Stomach (tissue), 9 donors: Measurements from ENCODE around the gene FOXN3. TPM values are rescaled to one million over a fixed set of nuclear protein-coding genes. Genes with fewer than 3 reads are reported as not detected.
"Not testable (repeated sequence)": the region's sequence is repeated elsewhere in the genome, so short reads cannot be mapped to it uniquely, and the experiment has no call there.

ENCODE experiments used
- DNase-seq, 2 donors: peaks; one replicate each; pipeline versions ENCODE4 v3.0.0 to v3.0.0-alpha.2; 2013 to 2019
- H3K27ac ChIP-seq, 5 donors: fragments of 200-600 bp in 4 of 5; sonication (generic) in 4 of 5; one replicate each; pipeline ENCODE4 v1.5.1; 2013 to 2019; ENCODE audit warnings: mild to moderate bottlenecking in 1 of 5, moderate library complexity in 1 of 5
- H3K27me3 ChIP-seq, 3 donors: fragments of 200-600 bp; sonication (generic); one replicate each; pipeline ENCODE4 v1.5.1; 2017 to 2019; ENCODE audit warnings: mixed run types in 1 of 3
- H3K36me3 ChIP-seq, 4 donors: fragments of 200-600 bp; sonication (generic); 1 replicate in 3 of 4; 2 replicates in 1 of 4; pipeline ENCODE4 v1.5.1; 2016 to 2019
- H3K4me1 ChIP-seq, 4 donors: fragments of 200-600 bp; sonication (generic); one replicate each; pipeline ENCODE4 v1.5.1; 2016 to 2019
- H3K4me3 ChIP-seq, 4 donors: fragments of 200-600 bp; sonication (generic) in 3 of 4; one replicate each; pipeline ENCODE4 v1.5.1; 2016 to 2019; ENCODE audit warnings: mild to moderate bottlenecking in 1 of 4
- H3K9me3 ChIP-seq, 4 donors: fragments of 200-600 bp; sonication (generic); one replicate each; pipeline ENCODE4 v1.5.1; 2016 to 2019
- EP300 ChIP-seq: sonication (generic); formaldehyde crosslinking; IDR thresholded peaks from one replicate; pipeline ENCODE4 v1.6.1; 2017; ENCODE audit warnings: antibody characterized with exemption
- POLR2A ChIP-seq, 4 donors: fragments of 450-650 bp; IDR thresholded peaks; one replicate each; pipeline ENCODE4 v1.6.1; 2016; ENCODE audit warnings: antibody characterized with exemption in 4 of 4, control low read depth in 2 of 4, mild to moderate bottlenecking in 1 of 4, moderate library complexity in 1 of 4
- POLR2AphosphoS5 ChIP-seq, 3 donors: sonication (generic); formaldehyde crosslinking; IDR thresholded peaks; one replicate each; pipeline ENCODE4 v1.6.1; 2016; ENCODE audit warnings: antibody characterized with exemption in 3 of 3
- WGBS, 5 donors: extraction: QIAGEN DNeasy Blood & Tissue Kit in 3 of 5; methylation state at CpG; one replicate each; pipeline versions ENCODE4 v1.1.5 to v1.1.7; 2013 to 2018; 5-methylcytosine and 5-hydroxymethylcytosine counted together
- intact Hi-C: fragments of 100-400 bp; cut with DNase I; formaldehyde crosslinking; loops from one replicate; pipeline ENCODE4 v1.15.1; 2023; ENCODE audit warnings: low total_unique reads
- polyA plus RNA-seq, 3 donors: library from polyadenylated mRNA; stranded (reverse); fragments of 200-250 nt; gene quantifications; one replicate each; pipeline ENCODE4 v1.2.3, GENCODE V29; 2013
- total RNA-seq, 5 donors: library from RNA; depleted of rRNA; stranded (reverse); fragments of >200 nt; gene quantifications; one replicate each; pipeline versions ENCODE4 v1.1.0 to v1.2.3, GENCODE V29; 2014 to 2016
- TF ChIP-seq, protein P1 (sequence below), 7 experiments: fragments of 450-650 bp in 4 of 7; fragments of 200-600 bp in 3 of 7; sonication (generic) in 3 of 7; IDR thresholded peaks; one replicate each; pipeline ENCODE4 v1.5.1; 2016 to 2019; ENCODE audit warnings: antibody characterized with exemption in 7 of 7, control low read depth in 2 of 7, mild to moderate bottlenecking in 1 of 7
- donor health status: healthy with polysubstance abuse.
- donor health status: Bipolar disorder and iron deficiency.
- donor health status: healthy.

Gene FOXN3
- total and polyA plus RNA-seq, 8 donors, result 12.5 to 126 (median 56.6) TPM

DNA sequence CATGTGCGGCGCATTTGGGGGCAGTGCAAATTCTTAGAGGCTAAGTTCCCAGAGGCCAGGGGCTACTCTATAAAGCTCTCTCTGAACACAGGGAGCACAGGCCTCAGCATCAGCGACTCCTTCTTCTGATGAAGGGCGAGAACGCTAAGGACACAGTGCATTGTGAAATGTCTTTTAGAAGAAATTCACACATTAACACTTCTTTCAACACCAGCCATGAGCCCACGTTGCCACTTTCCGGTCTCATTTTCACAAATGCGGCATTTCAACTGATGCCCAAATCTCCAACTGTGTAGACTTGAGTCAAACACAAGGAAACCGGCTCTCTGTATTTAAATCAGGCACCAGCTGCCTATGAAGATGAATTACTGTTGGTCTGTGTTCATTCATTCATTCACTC lies 162.0 kb downstream of the FOXN3 start:
- Histone ChIP-seq H3K27ac (no peak overlapping the region), H3K27me3 (no peaks in the 10 kb centered on the region), H3K4me3 (no peak overlapping the region), H3K4me1 (peaks cover 0 to 17% (median 7%) of the 10 kb centered on the region in 4 donors), H3K9me3 (no peaks in the 10 kb centered on the region), H3K36me3 (peaks cover 0 to 11% (median 9%) of the 10 kb centered on the region in 4 donors)
- intact Hi-C loops, result no loop called here
- no peak for DNase-seq
- TF ChIP-seq, protein P1, sequence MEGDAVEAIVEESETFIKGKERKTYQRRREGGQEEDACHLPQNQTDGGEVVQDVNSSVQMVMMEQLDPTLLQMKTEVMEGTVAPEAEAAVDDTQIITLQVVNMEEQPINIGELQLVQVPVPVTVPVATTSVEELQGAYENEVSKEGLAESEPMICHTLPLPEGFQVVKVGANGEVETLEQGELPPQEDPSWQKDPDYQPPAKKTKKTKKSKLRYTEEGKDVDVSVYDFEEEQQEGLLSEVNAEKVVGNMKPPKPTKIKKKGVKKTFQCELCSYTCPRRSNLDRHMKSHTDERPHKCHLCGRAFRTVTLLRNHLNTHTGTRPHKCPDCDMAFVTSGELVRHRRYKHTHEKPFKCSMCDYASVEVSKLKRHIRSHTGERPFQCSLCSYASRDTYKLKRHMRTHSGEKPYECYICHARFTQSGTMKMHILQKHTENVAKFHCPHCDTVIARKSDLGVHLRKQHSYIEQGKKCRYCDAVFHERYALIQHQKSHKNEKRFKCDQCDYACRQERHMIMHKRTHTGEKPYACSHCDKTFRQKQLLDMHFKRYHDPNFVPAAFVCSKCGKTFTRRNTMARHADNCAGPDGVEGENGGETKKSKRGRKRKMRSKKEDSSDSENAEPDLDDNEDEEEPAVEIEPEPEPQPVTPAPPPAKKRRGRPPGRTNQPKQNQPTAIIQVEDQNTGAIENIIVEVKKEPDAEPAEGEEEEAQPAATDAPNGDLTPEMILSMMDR (IDR thresholded peaks at IDR 0.05), result no peak
- WGBS, 5 donors, result 94 to 99% (median 98%) methylated on average over 9 of the region's 9 CpGs

DNA sequence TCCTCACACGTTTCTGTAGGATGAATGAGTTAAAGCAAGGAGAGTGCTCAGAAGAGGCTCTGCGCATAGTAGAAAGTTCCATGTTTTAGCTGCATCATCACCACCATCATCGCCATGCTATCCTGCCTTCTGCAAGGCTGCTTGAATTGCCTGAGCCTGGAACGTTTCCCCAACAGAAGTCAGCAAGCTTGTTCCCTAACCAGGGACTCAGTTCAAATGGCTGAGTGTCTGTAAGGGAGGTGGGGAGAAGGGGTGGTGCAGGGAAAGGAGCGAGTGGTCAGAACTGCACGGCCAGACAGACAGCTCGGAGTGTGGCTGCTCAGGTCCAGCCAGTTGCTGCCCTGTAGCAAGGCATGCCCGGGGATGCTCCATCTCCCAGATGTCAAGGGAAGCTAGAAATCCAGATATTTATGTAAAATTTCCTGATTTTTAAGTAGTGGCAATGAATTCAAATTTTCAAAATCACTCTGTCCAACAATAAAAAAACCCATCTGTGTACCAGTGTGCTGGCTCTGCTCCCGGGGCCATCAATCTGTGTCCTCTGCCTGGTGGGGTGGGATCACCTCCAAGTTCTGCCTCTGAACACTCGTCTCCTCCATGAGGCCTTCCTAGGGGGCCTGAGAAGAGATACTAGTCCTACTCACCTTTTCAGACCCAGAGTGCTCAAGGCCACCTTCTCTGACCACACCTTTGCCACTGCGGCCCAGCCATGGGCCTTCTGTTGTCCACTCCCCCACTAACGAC lies 162.7 kb downstream of the FOXN3 start:
- TF ChIP-seq, protein P1 (IDR thresholded peaks at IDR 0.05), result no peak
- no peak for TF ChIP-seq POLR2A (IDR thresholded peaks at IDR 0.05)
- TF ChIP-seq EP300, result no peak
- TF ChIP-seq POLR2AphosphoS5 (IDR thresholded peaks at IDR 0.05), result no peak
- Histone ChIP-seq H3K27ac (no peak overlapping the region), H3K36me3 (peaks cover 0 to 11% (median 9%) of the 10 kb centered on the region in 4 donors), H3K4me1 (peaks cover 0 to 13% (median 6%) of the 10 kb centered on the region in 4 donors), H3K9me3 (no peaks in the 10 kb centered on the region), H3K27me3 (no peaks in the 10 kb centered on the region), H3K4me3 (no peak overlapping the region)
- peak in 1 of 2 donors; percentile 29 for DNase-seq
- intact Hi-C loops, result no loop called here
- 84 to 94% (median 89%) methylated on average over 12 of the region's 12 CpGs for WGBS, 5 donors

DNA sequence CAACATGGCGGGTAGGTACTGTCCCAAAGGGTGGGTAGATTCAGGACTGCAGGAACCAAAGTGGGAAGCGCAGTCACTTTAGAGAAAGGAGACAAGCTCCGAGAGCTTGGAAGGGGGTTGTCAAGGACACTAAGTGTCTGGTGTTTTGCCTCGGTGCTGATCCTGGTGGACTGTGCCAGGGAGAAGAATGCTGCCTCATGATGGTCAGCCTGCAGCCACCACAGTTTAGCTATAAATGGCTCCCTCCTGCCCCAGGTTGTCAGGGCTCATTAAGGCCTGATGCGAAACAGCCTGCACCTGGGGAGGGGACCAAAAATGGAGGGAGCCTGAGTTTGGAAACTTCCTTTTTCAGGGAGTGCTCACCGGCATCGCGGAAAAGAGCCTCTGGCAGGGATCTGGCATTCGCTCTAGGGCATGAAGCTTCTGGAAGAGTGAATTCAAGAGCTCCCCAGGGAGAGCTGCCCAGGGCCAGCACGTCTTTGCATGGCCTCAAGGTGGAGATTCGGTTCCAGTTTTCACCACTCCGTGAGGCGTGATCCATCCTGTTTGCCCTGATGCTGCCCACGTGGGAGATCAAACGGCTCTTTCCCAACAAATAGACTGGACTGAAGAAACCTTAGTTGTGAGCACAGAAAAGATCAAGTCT lies 164.0 kb downstream of the FOXN3 start:
- Histone ChIP-seq H3K36me3 (peaks cover 0 to 11% (median 8%) of the 10 kb centered on the region in 4 donors), H3K27me3 (no peaks in the 10 kb centered on the region), H3K4me3 (no peak overlapping the region), H3K9me3 (no peaks in the 10 kb centered on the region), H3K4me1 (peaks cover 0 to 18% (median 7%) of the 10 kb centered on the region in 4 donors), H3K27ac (no peak overlapping the region)
- DNase-seq, result peak in 1 of 2 donors; percentile 38
- TF ChIP-seq POLR2AphosphoS5 (IDR thresholded peaks at IDR 0.05) (no peak), EP300 (no peak), POLR2A (IDR thresholded peaks at IDR 0.05) (no peak)
- TF ChIP-seq, protein P1 (IDR thresholded peaks at IDR 0.05), result no peak
- WGBS, 5 donors, result 72 to 88% (median 80%) methylated on average over 15 of the region's 15 CpGs
- intact Hi-C loops, result no loop called here

DNA sequence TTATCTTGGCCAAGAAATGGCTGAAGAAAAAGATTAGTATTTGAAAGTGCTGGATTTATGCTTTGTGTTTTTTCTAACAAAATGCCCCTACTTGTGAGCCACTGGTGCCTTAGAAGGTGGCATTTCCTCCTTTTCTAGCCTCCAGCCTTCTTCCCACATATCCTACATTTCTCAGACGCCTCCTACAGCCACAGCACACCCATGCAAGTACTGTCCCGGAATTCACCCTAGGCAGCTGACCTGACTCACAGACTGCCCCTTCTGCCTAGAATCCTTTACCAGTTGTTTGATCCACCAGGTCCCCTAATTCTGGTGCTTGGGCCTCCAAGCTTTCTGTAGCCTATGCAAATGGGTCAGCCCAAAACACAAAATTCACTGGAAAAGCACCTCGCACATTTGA lies 166.0 kb downstream of the FOXN3 start:
- no peak for DNase-seq
- H3K27ac ChIP-seq, result no peak overlapping the region
- no peak overlapping the region for H3K4me3 ChIP-seq
- peaks cover 0 to 9% (median 2%) of the 10 kb centered on the region in 4 donors for H3K36me3 ChIP-seq
- peaks cover 0 to 18% (median 7%) of the 10 kb centered on the region in 4 donors for H3K4me1 ChIP-seq
- no peaks in the 10 kb centered on the region for H3K27me3 ChIP-seq
- no peaks in the 10 kb centered on the region for H3K9me3 ChIP-seq
- intact Hi-C loops, result no loop called here
- WGBS, 5 donors, result 91 to 99% (median 96%) methylated on average over 3 of the region's 3 CpGs
- TF ChIP-seq EP300 (no peak), POLR2A (IDR thresholded peaks at IDR 0.05) (no peak), POLR2AphosphoS5 (IDR thresholded peaks at IDR 0.05) (no peak)
- TF ChIP-seq, protein P1 (IDR thresholded peaks at IDR 0.05), result no peak

DNA sequence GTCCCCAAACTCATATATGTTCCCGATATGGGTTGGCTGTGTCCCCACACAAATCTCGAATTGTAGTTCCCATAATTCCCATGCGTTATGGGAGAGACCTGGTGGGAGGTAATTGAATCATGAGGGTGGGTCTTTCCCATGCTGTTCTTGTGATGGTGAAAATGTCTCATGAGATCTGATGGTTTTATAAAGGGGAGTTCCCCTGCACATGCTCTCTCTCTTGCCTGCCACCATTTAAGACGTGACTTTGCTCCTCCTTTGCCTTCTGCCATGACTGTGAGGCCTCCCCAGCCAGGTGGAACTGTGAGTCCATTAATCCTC lies 166.4 kb downstream of the FOXN3 start:
- H3K4me3 ChIP-seq, DNase-seq, intact Hi-C loops, H3K27ac ChIP-seq, H3K27me3 ChIP-seq, H3K9me3 ChIP-seq, H3K36me3 ChIP-seq: not testable (repeated sequence)
- H3K4me1 ChIP-seq, result peaks cover 0 to 18% (median 7%) of the 10 kb centered on the region in 4 donors
- WGBS, 5 donors, result 97% methylated on average over 4 of the region's 4 CpGs
